ENCODE results near the gene WIPF3. TPM values are rescaled to one million over a fixed set of nuclear protein-coding genes. Genes with fewer than 3 reads are reported as not detected.

Gene WIPF3
- total and polyA plus RNA-seq, 4 donors: 0.10 to 0.23 (median 0.14) TPM; not detected in 1

DNA sequence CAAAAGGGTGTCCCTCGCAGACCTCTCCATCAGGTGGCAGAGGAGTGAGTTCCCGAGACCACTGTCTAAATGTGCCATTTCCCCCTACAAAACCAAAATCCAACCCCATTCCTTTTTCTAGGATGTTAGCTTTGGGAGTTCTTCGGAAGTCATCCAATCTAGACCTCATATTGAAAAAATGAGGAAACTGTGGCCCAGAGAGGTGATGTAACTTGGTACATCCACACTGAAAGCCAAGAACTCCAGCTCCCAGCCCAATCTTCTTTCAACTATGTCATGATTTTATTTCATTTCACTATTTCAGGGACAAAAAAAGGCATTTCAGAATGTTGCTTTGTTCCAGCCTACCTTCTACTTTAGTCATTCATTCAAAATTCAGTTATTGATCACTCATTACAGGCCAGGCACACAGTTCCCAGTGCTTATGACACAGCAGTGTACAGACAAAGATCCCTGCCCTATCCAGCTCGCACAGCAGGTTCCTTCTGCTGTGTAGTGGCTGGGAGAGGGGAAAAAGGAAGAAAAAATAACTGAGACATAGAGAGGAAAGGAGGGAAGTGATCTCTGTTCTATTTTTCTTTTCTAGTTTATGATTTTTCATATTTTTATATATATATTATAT is 147.5 kb downstream of the WIPF3 start:
- 78% methylated on average over 4 of the region's 4 CpGs for WGBS
- Histone ChIP-seq H3K4me3 (ENCODE audit: low read depth in 1 of 3, low read length in 3 of 3) (no peak overlapping the region), H3K9ac (ENCODE audit: low read depth in 1 of 2, low read length in 2 of 2) (no peak overlapping the region), H3K4me1 (ENCODE audit: control insufficient read depth in 4 of 4, insufficient read depth in 4 of 4, low read length in 3 of 4) (no peaks in the 10 kb centered on the region), H3K27ac (ENCODE audit: low read depth in 1 of 2, low read length in 2 of 2) (no peak overlapping the region), H3K9me3 (ENCODE audit: control insufficient read depth in 4 of 4, low read length in 3 of 4) (peaks cover 0 to 2% (median 0%) of the 10 kb centered on the region in 4 donors), H3K27me3 (ENCODE audit: control insufficient read depth in 4 of 4, insufficient read depth in 4 of 4, low read length in 3 of 4) (peaks cover 0 to 2% (median 0%) of the 10 kb centered on the region in 4 donors), H3K36me3 (ENCODE audit: control insufficient read depth in 4 of 4, insufficient read depth in 3 of 4, low read depth in 1 of 4, low read length in 3 of 4) (no peaks in the 10 kb centered on the region)
- TF ChIP-seq RAD21 (IDR thresholded peaks at IDR 0.05) (no peak), YY1 (IDR thresholded peaks at IDR 0.05) (no peak), RXRA (IDR thresholded peaks at IDR 0.05) (no peak), SP1 (IDR thresholded peaks at IDR 0.05) (no peak), FOXA1 (IDR thresholded peaks at IDR 0.05) (no peak)
- TF ChIP-seq, protein P1, sequence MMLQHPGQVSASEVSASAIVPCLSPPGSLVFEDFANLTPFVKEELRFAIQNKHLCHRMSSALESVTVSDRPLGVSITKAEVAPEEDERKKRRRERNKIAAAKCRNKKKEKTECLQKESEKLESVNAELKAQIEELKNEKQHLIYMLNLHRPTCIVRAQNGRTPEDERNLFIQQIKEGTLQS (IDR thresholded peaks at IDR 0.05): no peak
- DNase-seq (ENCODE audit: low spot score): no peak

DNA sequence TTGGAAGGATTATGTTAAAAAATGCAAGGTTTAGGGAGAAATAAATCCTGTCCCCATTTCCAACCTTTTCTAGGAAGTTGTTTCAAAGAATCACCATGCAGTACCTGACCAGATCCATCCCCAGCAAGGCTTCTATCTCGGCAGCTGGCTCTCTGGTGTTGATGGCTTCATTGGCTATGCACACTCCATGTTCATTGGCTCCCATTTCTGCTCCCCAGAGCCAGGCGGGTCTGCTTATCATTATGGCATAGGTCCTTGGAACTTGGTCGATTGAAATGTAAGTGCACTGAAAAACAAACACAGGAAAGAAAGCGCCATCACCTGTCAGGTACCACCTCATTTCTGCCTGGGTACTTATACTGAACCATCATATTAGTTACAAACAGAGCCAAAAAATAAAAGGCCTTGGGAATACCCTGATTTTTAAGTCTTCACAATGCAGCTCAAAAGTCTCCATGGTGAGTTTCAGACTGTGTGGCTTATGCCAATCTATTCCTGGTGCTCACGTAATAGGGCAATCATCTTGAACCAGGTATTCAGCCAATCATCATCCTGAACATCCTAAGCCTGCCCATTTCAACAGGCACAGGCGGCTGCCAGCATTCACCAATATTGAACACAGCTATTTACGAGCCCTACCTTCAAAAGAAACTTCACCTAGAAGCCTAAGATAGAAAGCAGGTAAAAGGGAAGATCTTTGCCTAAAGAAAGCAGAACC is 148.9 kb downstream of the WIPF3 start:
- TF ChIP-seq, protein P2, sequence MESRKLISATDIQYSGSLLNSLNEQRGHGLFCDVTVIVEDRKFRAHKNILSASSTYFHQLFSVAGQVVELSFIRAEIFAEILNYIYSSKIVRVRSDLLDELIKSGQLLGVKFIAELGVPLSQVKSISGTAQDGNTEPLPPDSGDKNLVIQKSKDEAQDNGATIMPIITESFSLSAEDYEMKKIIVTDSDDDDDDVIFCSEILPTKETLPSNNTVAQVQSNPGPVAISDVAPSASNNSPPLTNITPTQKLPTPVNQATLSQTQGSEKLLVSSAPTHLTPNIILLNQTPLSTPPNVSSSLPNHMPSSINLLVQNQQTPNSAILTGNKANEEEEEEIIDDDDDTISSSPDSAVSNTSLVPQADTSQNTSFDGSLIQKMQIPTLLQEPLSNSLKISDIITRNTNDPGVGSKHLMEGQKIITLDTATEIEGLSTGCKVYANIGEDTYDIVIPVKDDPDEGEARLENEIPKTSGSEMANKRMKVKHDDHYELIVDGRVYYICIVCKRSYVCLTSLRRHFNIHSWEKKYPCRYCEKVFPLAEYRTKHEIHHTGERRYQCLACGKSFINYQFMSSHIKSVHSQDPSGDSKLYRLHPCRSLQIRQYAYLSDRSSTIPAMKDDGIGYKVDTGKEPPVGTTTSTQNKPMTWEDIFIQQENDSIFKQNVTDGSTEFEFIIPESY (IDR thresholded peaks at IDR 0.05): no peak
- TF ChIP-seq RAD21 (IDR thresholded peaks at IDR 0.05) (no peak), FOXA1 (IDR thresholded peaks at IDR 0.05) (no peak)
- TF ChIP-seq, protein P3, sequence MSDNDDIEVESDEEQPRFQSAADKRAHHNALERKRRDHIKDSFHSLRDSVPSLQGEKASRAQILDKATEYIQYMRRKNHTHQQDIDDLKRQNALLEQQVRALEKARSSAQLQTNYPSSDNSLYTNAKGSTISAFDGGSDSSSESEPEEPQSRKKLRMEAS (IDR thresholded peaks at IDR 0.05): no peak
- Histone ChIP-seq H3K9me3 (ENCODE audit: control insufficient read depth in 4 of 4, low read length in 3 of 4) (peaks cover 0 to 2% (median 0%) of the 10 kb centered on the region in 4 donors), H3K4me3 (ENCODE audit: low read depth in 1 of 3, low read length in 3 of 3) (no peak overlapping the region), H3K4me1 (ENCODE audit: control insufficient read depth in 4 of 4, insufficient read depth in 4 of 4, low read length in 3 of 4) (no peaks in the 10 kb centered on the region), H3K9ac (ENCODE audit: low read depth in 1 of 2, low read length in 2 of 2) (no peak overlapping the region), H3K36me3 (ENCODE audit: control insufficient read depth in 4 of 4, insufficient read depth in 3 of 4, low read depth in 1 of 4, low read length in 3 of 4) (no peaks in the 10 kb centered on the region), H3K27ac (ENCODE audit: low read depth in 1 of 2, low read length in 2 of 2) (no peak overlapping the region), H3K27me3 (ENCODE audit: control insufficient read depth in 4 of 4, insufficient read depth in 4 of 4, low read length in 3 of 4) (peaks cover 0 to 4% (median 0%) of the 10 kb centered on the region in 4 donors)
- no peak for DNase-seq (ENCODE audit: low spot score)
- 83% methylated on average over 7 of the region's 7 CpGs for WGBS

DNA sequence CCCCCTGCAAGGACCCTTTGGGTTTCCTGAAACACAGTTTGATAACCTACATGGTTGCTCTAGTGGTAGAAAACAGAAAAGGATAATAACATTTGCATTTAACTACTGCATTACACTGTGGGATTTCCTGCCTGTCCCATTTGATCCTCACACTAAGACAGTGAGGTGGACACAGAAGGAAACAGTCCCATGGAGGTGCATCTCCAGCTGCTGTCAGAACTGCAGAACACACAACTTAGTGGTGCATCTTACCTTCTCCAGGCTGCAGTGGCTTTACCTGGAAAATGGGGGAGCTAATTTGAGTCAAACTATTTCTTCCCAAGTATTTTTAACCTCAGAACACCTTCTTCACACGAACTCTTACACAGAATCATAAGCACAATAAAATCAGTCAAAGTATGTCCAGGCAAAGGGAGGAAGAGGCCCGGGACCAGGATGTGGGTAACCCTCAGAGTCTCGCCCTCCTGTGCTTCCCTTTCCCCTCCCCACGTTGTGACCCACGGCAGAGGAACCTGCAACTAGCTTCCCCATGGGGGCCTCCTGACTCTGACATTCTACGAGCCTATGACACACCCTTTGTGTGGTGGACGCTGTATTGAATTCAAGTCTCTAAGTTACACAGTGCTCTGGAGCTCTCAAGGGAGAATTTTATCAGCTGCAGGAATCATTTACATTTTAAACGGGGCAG is 149.6 kb downstream of the WIPF3 start:
- H3K27ac ChIP-seq (ENCODE audit: low read depth in 1 of 2, low read length in 2 of 2): no peak overlapping the region
- H3K36me3 ChIP-seq (ENCODE audit: control insufficient read depth in 4 of 4, insufficient read depth in 3 of 4, low read depth in 1 of 4, low read length in 3 of 4): no peaks in the 10 kb centered on the region
- H3K9ac ChIP-seq (ENCODE audit: low read depth in 1 of 2, low read length in 2 of 2): no peak overlapping the region
- no peaks in the 10 kb centered on the region for H3K4me1 ChIP-seq (ENCODE audit: control insufficient read depth in 4 of 4, insufficient read depth in 4 of 4, low read length in 3 of 4)
- H3K4me3 ChIP-seq (ENCODE audit: low read depth in 1 of 3, low read length in 3 of 3): no peak overlapping the region
- WGBS: 60% methylated on average over 8 of the region's 8 CpGs
- H3K9me3 ChIP-seq (ENCODE audit: control insufficient read depth in 4 of 4, low read length in 3 of 4): no peaks in the 10 kb centered on the region
- peaks cover 0 to 4% (median 0%) of the 10 kb centered on the region in 4 donors for H3K27me3 ChIP-seq (ENCODE audit: control insufficient read depth in 4 of 4, insufficient read depth in 4 of 4, low read length in 3 of 4)
- DNase-seq (ENCODE audit: low spot score): no peak
- TF ChIP-seq TAF1 (conservative IDR thresholded peaks at IDR 0.05) (no peak), EGR1 (IDR thresholded peaks at IDR 0.05; ENCODE audit: low read depth in 2 of 2) (no peak), GABPA (IDR thresholded peaks at IDR 0.05 in 1 of 2, conservative IDR thresholded peaks at IDR 0.05 in 1 of 2) (no peak)
- TF ChIP-seq, protein P4, sequence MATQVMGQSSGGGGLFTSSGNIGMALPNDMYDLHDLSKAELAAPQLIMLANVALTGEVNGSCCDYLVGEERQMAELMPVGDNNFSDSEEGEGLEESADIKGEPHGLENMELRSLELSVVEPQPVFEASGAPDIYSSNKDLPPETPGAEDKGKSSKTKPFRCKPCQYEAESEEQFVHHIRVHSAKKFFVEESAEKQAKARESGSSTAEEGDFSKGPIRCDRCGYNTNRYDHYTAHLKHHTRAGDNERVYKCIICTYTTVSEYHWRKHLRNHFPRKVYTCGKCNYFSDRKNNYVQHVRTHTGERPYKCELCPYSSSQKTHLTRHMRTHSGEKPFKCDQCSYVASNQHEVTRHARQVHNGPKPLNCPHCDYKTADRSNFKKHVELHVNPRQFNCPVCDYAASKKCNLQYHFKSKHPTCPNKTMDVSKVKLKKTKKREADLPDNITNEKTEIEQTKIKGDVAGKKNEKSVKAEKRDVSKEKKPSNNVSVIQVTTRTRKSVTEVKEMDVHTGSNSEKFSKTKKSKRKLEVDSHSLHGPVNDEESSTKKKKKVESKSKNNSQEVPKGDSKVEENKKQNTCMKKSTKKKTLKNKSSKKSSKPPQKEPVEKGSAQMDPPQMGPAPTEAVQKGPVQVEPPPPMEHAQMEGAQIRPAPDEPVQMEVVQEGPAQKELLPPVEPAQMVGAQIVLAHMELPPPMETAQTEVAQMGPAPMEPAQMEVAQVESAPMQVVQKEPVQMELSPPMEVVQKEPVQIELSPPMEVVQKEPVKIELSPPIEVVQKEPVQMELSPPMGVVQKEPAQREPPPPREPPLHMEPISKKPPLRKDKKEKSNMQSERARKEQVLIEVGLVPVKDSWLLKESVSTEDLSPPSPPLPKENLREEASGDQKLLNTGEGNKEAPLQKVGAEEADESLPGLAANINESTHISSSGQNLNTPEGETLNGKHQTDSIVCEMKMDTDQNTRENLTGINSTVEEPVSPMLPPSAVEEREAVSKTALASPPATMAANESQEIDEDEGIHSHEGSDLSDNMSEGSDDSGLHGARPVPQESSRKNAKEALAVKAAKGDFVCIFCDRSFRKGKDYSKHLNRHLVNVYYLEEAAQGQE (IDR thresholded peaks at IDR 0.05): no peak
- TF ChIP-seq, protein P3 (IDR thresholded peaks at IDR 0.05): no peak
- TF ChIP-seq, protein P2 (IDR thresholded peaks at IDR 0.05): no peak
- TF ChIP-seq, protein P5, sequence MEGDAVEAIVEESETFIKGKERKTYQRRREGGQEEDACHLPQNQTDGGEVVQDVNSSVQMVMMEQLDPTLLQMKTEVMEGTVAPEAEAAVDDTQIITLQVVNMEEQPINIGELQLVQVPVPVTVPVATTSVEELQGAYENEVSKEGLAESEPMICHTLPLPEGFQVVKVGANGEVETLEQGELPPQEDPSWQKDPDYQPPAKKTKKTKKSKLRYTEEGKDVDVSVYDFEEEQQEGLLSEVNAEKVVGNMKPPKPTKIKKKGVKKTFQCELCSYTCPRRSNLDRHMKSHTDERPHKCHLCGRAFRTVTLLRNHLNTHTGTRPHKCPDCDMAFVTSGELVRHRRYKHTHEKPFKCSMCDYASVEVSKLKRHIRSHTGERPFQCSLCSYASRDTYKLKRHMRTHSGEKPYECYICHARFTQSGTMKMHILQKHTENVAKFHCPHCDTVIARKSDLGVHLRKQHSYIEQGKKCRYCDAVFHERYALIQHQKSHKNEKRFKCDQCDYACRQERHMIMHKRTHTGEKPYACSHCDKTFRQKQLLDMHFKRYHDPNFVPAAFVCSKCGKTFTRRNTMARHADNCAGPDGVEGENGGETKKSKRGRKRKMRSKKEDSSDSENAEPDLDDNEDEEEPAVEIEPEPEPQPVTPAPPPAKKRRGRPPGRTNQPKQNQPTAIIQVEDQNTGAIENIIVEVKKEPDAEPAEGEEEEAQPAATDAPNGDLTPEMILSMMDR (IDR thresholded peaks at IDR 0.05; ENCODE audit: low read depth, low read length, missing input control): no peak

Measured in liver (tissue), 9 donors.